MM.1S (cell line): ENCODE data around the gene MAP3K20.

ENCODE experiments used
- CTCF ChIP-seq: fragments of 300-600 bp; sonication (generic); IDR thresholded peaks from 2 replicates; pipeline ENCODE4 v1.5.1; 2016; ENCODE audit warnings: antibody characterized with exemption, low read length, mixed read lengths
- EZH2 ChIP-seq: fragments of 300-600 bp; sonication (generic); optimal IDR thresholded peaks from 2 replicates; pipeline ENCODE3; 2017; ENCODE audit warnings: low read depth, mild to moderate bottlenecking, antibody characterized with exemption, low read length, mixed read lengths
- EZH2phosphoT487 ChIP-seq: fragments of 300-600 bp; sonication (generic); IDR thresholded peaks from 2 replicates; pipeline ENCODE4 v1.6.1; 2018; ENCODE audit warnings: antibody characterized with exemption, low read length

GRCh38 chr2:173218326-173219056 is 142.8 kb downstream of the MAP3K20 start:
- TF ChIP-seq CTCF (no peak), EZH2 (no peak), EZH2phosphoT487 (no peak)
